Measurements from ENCODE around the gene MVP.
"Not testable (repeated sequence)": the region's sequence is repeated elsewhere in the genome, so short reads cannot be mapped to it uniquely, and the experiment has no call there.

MVP gene

DNA sequence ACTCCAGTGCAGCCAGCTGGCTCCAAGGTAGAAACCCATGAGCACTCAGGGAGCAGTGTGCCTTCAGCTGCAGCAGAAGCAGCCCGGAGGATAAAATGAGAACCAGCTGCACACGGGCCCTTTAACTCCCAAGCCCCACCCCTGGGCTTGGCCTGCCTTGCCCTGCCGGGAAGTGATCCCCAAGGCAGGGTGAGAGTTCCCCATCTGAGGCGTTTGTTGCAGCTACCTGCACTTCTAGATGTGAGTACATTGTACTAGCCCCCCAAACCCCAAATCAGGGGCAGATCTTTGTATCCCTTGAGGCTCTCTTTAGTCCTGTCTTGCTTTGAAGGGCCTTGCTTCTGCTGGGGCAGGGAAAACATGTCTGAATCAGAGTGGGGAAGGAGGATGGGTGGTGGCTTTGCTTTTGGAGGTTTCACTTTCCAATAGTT is at the start of gene MVP:
Gene MVP, plus strand, starts transcription at position 192 of the 431 bp plus-strand sequence. CDS start 10,088 bp downstream, outside the sequence.
- DNase-seq (ENCODE audit: low read depth): no peak

DNA sequence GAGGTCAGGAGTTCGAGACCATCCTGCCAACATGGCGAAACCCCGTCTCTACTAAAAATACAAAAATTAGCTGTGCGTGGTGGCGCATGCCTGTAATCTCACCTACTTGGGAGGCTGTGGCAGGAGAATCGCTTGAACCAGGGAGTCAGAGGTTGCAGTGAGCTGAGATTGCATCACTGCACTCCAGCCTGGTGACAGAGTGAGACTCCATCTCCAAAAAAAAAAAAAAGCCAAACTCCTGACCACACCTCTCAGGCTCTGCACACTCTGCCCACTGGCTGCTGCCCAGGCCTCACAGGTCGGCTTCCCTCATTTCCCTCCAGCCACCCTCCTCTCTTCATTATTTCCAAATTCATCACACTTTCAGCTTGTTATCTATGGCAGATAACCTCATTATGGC is 47.9 kb upstream of the MVP start:
- not testable (repeated sequence) for DNase-seq (ENCODE audit: low read depth)

GRCh38 chr16:29774730-29775129 is 45.5 kb upstream of the MVP start:
- no peak for DNase-seq (ENCODE audit: low read depth)

DNA sequence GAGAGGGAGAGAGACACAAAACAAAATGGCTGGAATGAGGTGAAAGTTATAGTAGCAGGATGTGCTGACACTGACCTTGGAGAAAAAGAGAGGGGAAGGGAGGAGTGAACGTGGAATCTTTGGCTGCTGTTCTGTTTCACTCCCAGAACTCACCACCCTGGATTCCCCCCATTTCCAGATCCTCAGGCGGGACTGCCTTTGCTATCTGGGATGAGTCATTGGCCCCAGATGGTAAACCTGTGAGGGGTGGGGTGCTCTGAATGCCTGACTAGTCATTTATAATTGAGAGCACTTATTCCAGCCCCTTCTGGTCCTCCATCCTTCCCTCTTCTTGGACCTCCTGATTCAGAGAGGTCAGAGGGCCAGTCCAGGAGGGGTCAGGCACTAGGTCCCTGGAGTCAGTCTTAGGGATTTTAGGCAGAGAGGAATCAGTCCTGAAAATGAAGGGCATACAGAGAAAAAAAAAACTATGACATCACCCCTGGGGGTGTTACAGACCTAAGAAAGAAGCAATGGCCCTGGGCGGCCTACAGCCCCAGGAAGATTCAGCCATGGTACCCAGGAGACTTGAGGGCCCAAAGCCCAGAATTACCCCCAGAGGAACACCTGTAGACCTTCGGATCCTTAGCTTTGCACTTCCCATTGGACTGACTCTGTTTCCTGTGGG is 44.4 kb upstream of the MVP start:
- DNase-seq (ENCODE audit: low read depth): no peak

DNA sequence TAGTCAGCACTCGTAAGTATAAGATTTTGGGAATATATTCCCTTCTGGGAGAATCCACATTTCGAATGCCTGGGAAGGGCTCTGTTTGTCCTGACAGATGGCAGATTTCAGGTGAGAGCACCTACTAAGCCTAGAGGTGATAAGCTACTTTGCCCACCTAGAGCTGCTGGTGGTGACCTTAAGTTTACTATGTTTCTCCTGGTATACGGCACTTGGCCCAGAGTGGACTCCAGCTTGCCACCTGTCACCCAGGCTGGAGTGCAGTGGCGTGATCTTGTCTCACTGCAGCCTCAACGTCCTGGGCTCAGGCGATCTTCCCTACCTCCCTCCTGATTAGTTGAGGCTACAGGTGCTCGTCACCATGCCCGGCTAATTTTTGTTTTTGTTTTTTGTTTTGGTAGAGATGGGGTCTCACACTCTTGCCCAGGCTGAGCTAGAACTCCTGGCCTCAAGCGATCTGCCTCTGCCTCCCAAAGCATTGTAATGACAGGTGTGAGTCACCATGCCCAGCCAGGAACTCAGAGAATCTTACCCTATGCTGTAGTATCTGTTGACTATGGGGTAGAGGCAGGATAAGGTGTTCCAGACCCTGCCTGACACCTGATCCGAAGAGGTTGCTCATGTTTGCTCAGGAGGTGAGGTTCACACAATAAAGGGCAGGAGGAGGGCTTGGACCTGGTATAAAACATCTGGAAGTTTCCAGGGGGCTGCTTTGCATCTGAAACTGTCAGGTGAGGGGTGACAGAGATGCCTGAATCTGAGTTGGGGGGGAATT is 42.5 kb upstream of the MVP start, which contains the start of gene ZG16:
Gene ZG16, plus strand, starts transcription at position 681 of the 775 bp plus-strand sequence. CDS start 1,011 bp downstream, outside the sequence.
- no peak for DNase-seq (ENCODE audit: low read depth)

- DNase-seq (ENCODE audit: low read depth): no peak
These were observed 40.8 kb upstream of the MVP start for GRCh38 chr16:29779474-29779873.

DNA sequence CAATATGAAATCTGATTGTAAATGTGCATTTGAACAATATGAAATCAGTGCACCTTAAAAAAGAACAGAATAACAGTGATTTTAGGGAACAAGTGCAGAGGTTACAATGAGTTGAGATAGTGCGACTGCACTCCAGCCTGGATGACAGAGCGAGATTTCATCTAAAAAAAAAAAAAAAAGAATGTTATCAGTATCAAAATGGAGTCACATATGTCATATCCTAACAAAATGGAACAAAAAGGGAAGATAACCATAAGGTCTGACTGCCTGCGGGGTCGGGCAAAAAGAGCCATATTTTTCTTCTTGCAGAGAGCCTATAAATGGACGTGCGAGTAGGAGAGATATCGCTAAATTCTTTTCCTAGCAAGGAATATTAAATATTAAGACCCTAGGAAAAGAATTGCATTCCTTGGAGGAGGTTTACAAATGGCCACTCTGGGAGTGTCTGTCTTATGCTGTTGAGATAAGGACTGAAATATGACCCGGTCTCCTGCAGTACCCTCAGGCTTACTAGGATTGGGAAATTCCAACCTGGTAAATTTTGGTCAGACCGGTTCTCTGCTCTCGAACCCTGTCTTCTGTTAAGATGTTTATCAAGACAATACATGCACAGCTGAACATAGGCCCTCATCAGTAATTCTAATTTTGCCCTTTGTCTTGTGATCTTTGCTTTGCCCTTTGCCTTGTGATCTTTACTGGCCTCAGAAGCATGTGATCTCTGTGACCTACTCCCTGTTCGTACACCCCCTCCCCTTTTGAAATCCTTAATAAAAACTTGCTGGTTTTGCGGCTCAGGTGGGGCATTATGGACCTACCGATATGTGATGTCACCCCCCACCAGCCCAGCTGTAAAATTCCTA is 36.9 kb upstream of the MVP start:
- DNase-seq (ENCODE audit: low read depth): not testable (repeated sequence)

DNA sequence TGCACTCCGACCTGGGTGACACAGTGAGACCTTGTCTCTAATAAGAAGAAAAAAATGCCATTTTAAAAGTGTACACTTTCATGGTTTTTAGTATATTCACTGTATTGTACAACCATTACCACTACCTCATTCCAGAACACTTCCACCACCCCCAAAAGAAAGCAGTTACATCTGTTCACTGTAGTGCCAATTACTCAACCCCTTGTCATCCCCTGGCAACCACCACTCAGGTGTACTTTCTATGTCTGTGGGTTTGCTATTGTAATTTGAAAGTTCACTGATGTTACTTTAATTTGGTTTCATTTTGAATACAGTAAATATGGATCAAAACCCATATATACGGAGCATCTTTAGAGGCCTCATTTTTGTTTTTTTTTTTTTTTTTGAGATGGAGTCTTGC is 36.1 kb upstream of the MVP start:
- DNase-seq (ENCODE audit: low read depth): no peak

GRCh38 chr16:29784901-29785500 is 35.3 kb upstream of the MVP start:
- DNase-seq (ENCODE audit: low read depth): peak; percentile 65

DNA sequence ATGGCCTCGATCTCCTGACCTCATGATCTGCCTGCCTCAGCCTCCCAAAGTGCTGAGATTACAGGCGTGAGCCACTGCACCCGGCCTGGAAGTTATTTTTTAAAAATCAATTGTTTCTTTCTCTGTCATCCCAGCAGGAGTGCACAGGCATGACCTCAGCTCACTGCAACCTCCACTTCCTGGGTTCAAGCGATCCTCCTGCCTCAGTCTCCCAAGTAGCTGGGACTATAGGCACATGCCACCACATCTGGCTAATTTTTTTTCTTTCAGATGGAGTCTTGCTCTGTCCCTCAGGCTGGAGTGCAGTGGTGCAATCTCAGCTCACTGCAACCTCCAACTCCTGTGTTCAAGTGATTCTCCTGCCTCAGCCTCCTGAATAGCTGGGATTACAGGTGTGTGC is 33.1 kb upstream of the MVP start:
- DNase-seq (ENCODE audit: low read depth): not testable (repeated sequence)

DNA sequence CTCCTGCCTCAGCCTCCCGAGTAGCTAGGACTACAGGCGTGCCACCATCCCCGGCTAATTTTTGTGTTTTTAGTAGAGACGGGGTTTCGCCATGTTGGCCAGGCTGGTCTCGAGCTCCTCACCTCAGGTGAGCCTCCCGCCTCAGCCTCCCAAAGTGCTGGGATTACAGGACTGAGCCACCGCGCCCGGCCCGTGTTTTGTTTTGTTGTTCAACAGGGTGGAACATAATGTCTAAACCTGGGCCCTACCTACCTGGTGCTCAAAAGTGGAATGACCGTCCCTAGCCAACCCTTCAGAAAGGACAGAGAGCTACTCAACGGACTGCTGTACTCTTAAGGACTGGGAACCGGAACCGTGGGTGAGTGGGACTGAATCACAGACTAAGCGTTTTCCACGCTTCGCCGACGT is 30.5 kb upstream of the MVP start:
- DNase-seq (ENCODE audit: low read depth): no peak

DNA sequence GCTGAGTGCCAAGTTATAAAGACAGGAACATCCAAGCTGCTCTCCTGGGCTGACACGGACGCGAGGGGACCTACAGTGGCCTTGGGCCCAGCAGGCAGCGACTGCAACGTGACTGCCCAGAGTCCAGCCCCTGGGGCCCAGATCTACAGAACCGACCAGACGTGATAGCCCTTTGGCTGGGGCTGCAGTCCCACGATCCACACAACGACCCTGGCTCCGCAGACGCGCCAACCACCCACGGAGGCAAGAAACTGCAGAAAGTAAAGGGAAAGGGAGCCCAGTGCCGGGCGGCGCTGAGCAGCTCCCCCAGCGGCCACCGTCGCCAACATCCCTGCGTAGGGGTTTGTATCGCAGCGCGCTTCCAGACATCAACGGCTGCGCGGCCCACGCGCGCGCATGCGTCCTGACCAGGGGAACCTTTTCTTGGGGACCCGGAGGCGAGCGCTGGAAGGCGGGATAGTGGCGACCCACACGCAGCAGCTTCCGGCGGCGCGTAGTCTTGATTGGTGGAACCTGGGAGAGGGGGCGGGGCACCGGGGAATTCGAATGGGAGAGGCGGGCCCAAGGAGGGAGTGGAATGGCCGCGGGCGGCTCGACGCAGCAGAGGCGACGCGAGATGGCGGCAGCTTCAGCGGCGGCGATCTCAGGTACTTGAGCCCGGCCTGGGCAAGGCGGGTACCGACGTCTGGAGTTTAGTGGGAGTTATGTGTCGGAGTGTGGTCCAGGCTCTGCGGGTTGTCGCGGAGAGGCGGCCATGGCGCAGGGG is 29.9 kb upstream of the MVP start, which contains the start of gene KIF22:
Gene KIF22, plus strand, starts transcription at position 569 of the 766 bp plus-strand sequence. Its CDS starts 9 bp downstream, at position 578.
- DNase-seq (ENCODE audit: low read depth): peak; percentile 100

GRCh38 chr16:29790949-29791844 is 29.1 kb upstream of the MVP start:
- no peak for DNase-seq (ENCODE audit: low read depth)

DNA sequence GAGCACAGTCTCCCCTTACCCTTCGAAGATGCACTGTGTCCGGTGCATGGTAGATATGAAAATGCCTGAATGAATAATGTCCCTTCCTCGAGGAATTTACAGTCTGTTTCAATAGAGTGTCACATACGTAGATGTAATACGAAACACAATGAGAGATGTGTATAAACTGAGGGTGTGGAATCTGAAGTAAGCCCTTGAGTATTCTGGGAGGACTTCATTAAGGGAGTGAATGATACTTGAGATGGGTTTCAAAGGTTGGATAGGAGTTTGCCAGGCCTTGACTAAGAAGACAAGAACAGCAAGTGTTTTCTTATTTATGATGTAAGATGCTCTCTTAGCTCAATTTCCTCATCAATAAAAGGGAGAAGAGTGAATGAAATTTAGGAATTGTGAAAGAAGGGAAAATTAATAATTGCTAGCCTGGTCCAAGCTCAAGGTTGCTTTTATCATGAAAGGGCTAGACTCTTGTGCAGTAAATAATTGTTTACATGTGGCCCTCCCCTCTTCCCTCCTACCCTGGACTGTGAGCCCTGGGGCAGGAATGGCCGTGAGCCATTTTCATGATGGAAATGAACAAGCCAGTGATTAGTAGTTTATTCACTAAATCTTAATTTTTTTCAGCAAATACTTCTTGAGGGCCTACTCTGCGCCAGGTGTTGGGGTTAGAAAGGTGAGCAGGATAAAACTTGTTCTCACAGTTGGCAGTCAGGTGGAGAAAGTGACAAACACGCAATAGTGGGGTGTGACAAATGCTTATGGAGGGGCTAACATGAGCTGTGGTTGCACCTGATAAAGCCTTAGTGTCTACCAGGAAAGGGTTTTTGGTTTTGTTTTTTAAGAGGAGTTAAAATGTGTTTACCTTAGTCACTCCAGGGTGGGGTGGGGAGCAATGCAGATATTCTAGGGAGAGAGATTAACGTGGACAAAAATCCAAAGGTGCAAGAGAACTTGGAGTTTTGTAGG is 28.1 kb upstream of the MVP start:
- DNase-seq (ENCODE audit: low read depth): no peak

GRCh38 chr16:29793153-29793552 is 27.1 kb upstream of the MVP start:
- not testable (repeated sequence) for DNase-seq (ENCODE audit: low read depth)

- DNase-seq (ENCODE audit: low read depth): no peak
These were observed 26.0 kb upstream of the MVP start for GRCh38 chr16:29794231-29794710.

DNA sequence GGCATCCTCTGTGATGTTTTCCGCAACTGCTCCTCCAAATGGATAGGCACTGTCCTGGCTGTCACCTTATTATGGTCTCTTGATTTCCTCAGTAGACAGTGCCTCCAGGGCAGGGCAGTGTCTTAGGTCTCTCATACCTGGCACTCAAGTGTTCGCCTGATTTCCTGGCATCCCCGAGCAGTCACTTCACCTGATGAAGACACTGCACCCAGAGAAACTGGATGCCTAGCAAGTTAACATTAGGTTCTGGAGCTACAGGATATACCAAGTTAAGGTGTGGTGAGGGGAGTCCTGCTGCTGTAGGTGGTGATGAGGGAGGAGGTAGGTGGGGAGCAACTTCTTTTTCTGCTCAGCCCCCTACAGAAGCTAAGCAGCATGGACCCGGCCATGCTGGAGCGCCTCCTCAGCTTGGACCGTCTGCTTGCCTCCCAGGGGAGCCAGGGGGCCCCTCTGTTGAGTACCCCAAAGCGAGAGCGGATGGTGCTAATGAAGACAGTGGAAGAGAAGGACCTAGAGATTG is 17.8 kb upstream of the MVP start:
- DNase-seq (ENCODE audit: low read depth): no peak

GRCh38 chr16:29804020-29804419 is 16.2 kb upstream of the MVP start:
- DNase-seq (ENCODE audit: low read depth): no peak

Measured in activated T-helper 9 cell treated with anti-CD3 and anti-CD28 coated beads, Interleukin-2, amount 50 U/mL, for 16 hours (primary cell).